Cardiac muscle cell (in vitro differentiated cells and primary cell): Measurements from ENCODE around the gene CCDC32. TPM values are rescaled to one million over a fixed set of nuclear protein-coding genes. Genes with fewer than 3 reads are reported as not detected.
A peak's percentile ranks its signal among the peaks of the same experiment; 100 is the strongest.

Source experiments
- DNase-seq, 2 donors: peaks; one replicate each; pipeline versions ENCODE4 v3.0.0 to v3.0.0-alpha.2; 2010 to 2017; ENCODE audit warnings: low read depth in 1 of 2, low spot score in 1 of 2
- H3K27ac ChIP-seq: fragments of 200-600 bp; sonication (generic); 2 replicates; pipeline ENCODE4 v1.5.1; 2016
- H3K27me3 ChIP-seq: fragments of 200-600 bp; sonication (generic); 2 replicates; pipeline ENCODE4 v1.6.0; 2016; ENCODE audit warnings: control low read depth
- H3K36me3 ChIP-seq: fragments of 200-600 bp; sonication (generic); 2 replicates; pipeline ENCODE4 v1.5.1; 2016; ENCODE audit warnings: control low read depth
- H3K4me1 ChIP-seq: fragments of 200-600 bp; sonication (generic); 2 replicates; pipeline ENCODE4 v1.8.1; 2017; ENCODE audit warnings: low read depth, mild to moderate bottlenecking, mixed run types
- H3K4me3 ChIP-seq: fragments of 200-600 bp; sonication (generic); 2 replicates; pipeline ENCODE4 v1.5.1; 2016; ENCODE audit warnings: mild to moderate bottlenecking
- H3K9me3 ChIP-seq: fragments of 200-600 bp; sonication (generic); 2 replicates; pipeline ENCODE4 v1.5.1; 2017; ENCODE audit warnings: low read depth, mild to moderate bottlenecking, control low read depth
- polyA plus RNA-seq: library from polyadenylated mRNA; unstranded; fragments of >200 nt; fragmentation: Nextera tagmentation; extraction: Ambion mirVana; gene quantifications from 2 replicates; pipeline ENCODE4 v1.2.1, GENCODE V29; 2016
- total RNA-seq: library from RNA; depleted of rRNA; stranded (reverse); fragments of >200 nt; gene quantifications from 2 replicates; pipeline ENCODE4 v1.2.3, GENCODE V29; 2016
- TF ChIP-seq, protein P1 (sequence below): IDR thresholded peaks from 2 replicates; pipeline ENCODE4 v1.5.1; 2012; ENCODE audit warnings: low read depth, mild to moderate bottlenecking, low read length

Gene CCDC32
- total and polyA plus RNA-seq, 2 experiments from 2014 or later = 16.7 to 26.2 TPM

DNA sequence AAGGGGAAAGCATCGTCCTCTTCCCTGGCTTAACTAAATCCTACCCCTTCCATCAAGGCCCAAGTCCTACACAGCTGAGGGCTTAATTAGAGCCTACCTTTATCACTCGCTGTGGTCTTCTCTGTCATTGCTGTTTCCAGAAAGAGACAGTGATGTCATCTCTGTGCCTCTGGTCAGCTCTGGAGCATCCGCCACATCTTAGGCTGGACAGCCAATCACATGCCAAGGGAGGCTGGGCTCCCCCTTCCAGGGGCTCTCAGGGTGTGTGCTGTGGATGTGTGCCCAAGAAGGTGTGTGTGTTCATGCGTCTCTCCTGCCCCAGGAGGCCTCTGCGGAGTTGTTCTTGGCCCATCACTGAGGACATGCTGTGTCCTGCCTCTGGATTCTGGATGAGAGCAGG is 51.2 kb downstream of the CCDC32 start:
- H3K4me3 ChIP-seq = no peak overlapping the region
- H3K4me1 ChIP-seq = no peaks in the 10 kb centered on the region
- no peaks in the 10 kb centered on the region for H3K36me3 ChIP-seq
- TF ChIP-seq, protein P1, sequence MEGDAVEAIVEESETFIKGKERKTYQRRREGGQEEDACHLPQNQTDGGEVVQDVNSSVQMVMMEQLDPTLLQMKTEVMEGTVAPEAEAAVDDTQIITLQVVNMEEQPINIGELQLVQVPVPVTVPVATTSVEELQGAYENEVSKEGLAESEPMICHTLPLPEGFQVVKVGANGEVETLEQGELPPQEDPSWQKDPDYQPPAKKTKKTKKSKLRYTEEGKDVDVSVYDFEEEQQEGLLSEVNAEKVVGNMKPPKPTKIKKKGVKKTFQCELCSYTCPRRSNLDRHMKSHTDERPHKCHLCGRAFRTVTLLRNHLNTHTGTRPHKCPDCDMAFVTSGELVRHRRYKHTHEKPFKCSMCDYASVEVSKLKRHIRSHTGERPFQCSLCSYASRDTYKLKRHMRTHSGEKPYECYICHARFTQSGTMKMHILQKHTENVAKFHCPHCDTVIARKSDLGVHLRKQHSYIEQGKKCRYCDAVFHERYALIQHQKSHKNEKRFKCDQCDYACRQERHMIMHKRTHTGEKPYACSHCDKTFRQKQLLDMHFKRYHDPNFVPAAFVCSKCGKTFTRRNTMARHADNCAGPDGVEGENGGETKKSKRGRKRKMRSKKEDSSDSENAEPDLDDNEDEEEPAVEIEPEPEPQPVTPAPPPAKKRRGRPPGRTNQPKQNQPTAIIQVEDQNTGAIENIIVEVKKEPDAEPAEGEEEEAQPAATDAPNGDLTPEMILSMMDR = no peak
- H3K27ac ChIP-seq = no peak overlapping the region
- H3K9me3 ChIP-seq = no peaks in the 10 kb centered on the region
- no peak for DNase-seq
- peaks cover 47% of the 10 kb centered on the region for H3K27me3 ChIP-seq

DNA sequence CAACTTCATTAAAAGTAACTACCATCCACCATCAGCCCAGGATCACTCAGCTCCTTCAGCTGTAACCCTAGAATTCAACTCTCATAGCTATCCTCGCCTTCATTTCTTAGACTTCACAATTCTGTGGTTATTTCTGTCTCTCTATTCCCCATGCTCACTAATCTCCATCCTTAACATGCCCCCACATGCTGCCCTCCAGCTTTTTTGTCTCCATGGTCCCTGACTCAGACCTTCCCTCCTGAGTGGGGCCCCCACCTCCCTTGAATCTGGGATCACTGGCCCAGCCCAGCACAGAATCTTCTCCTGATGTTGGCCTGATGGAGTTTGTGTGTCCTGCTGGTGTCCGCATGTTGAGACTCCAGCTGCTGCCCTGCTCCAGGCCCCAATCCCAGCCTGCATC is 52.4 kb downstream of the CCDC32 start:
- H3K4me1 ChIP-seq = no peaks in the 10 kb centered on the region
- no peak overlapping the region for H3K4me3 ChIP-seq
- H3K27me3 ChIP-seq = peaks cover 52% of the 10 kb centered on the region
- H3K36me3 ChIP-seq = no peaks in the 10 kb centered on the region
- TF ChIP-seq, protein P1 = no peak
- H3K27ac ChIP-seq = no peak overlapping the region
- no peak for DNase-seq
- no peaks in the 10 kb centered on the region for H3K9me3 ChIP-seq

DNA sequence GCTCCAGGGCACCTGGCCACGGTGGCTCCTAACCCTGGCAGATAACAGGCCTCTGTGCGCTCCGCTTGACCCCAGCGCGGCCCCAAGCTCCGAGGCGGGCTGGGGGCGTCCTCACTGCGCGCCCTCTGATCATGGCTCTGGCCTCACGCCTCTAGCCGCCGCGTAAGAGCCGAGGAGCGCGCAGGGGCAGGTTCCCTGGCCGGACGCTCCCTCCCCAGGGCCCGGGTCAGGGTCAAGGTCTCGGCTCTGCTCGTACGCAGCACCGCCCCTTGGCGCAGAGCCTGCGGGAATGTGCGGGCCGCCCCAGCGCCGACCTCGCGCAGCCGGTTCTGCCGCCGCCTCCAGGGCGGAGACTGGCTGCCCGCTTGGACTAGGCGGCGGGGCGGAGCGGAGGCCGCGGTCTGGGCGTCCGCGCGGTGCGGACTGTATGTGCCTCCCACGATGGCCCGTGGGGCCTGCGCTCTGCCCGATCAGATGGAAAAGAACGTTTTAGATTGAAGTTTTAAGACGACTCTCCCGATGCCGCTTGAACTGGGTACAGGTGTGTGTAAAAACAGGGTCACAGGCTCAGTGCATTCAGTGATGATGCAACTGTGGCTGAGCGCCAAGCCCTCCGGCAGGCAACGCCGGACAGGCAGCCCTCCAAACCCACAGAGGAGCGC is 53.2 kb downstream of the CCDC32 start:
- Histone ChIP-seq H3K27ac (no peak overlapping the region), H3K27me3 (peaks cover 52% of the 10 kb centered on the region), H3K36me3 (no peaks in the 10 kb centered on the region), H3K9me3 (no peaks in the 10 kb centered on the region), H3K4me3 (peak overlapping the region; percentile 13), H3K4me1 (peaks cover 3% of the 10 kb centered on the region)
- DNase-seq = peak; percentile 63
- TF ChIP-seq, protein P1 = no peak

DNA sequence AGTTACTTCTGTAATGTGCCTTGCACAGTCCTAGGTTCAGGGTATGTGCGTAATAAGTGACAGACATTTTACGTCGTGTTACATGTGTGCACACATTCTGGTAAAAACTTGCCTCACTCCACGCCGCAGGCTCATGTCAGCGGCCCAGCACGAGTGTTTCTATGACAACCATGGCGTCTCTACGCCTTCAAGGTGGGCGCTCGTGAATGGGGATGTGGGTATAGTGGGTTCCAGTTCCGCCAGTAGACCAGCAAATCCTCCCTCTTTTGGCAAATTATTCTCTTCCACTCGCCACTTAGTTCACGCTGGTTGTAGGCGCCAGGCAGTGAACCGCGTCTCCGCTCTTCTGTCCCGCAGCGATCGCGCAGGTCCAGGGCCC is 53.8 kb downstream of the CCDC32 start:
- no peaks in the 10 kb centered on the region for H3K36me3 ChIP-seq
- H3K27ac ChIP-seq = no peak overlapping the region
- peaks cover 6% of the 10 kb centered on the region for H3K4me1 ChIP-seq
- peak overlapping the region; percentile 13 for H3K4me3 ChIP-seq
- H3K27me3 ChIP-seq = peaks cover 52% of the 10 kb centered on the region
- TF ChIP-seq, protein P1 = no peak
- peak in 1 of 2 donors; percentile 14 for DNase-seq
- H3K9me3 ChIP-seq = no peaks in the 10 kb centered on the region

DNA sequence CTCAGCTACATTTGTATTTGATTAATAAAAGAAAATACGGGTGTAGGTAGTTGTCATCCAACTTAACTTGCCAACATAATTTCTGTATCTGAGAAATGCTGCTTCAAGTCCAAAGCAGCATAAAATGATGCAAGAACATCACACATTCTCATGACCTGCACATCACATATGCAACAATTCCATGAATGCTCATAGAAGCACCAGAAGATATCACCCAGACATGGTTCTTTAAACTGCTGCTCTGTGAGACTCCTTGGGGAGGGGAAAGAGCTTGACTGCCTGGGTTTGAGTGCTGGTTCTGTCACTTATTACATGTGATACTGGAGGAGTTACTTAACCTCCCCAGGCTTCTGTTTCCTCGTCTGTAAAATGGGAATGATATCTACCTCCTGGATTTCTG is 54.6 kb downstream of the CCDC32 start:
- no peak overlapping the region for H3K4me3 ChIP-seq
- no peaks in the 10 kb centered on the region for H3K36me3 ChIP-seq
- peaks cover 52% of the 10 kb centered on the region for H3K27me3 ChIP-seq
- TF ChIP-seq, protein P1 = no peak
- no peaks in the 10 kb centered on the region for H3K9me3 ChIP-seq
- H3K27ac ChIP-seq = no peak overlapping the region
- H3K4me1 ChIP-seq = peaks cover 6% of the 10 kb centered on the region
- DNase-seq = peak in 1 of 2 donors; percentile 33
